PFSK-1 (cell line): ENCODE measurements around the gene ARHGAP27.

Source experiments
- FOXP2 ChIP-seq: optimal IDR thresholded peaks from 2 replicates; pipeline ENCODE3; 2011; ENCODE audit warnings: borderline replicate concordance, control low read depth, inconsistent platforms; ENCODE audit not compliant: insufficient read depth; ENCODE audit errors: extremely low read length, extremely low read depth
- POLR2AphosphoS5 ChIP-seq: IDR thresholded peaks from 2 replicates; pipeline ENCODE4 v1.6.1; 2012; ENCODE audit warnings: low read depth, mild to moderate bottlenecking, control low read depth, low read length, moderate library complexity
- SIN3A ChIP-seq: IDR thresholded peaks from 2 replicates; pipeline ENCODE4 v1.6.1; 2012; ENCODE audit warnings: mild to moderate bottlenecking, low read length, moderate library complexity, borderline replicate concordance; ENCODE audit not compliant: insufficient read depth
- TAF1 ChIP-seq: IDR thresholded peaks from 2 replicates; pipeline ENCODE4 v1.6.1; 2012; ENCODE audit warnings: low read length, control low read depth, borderline replicate concordance; ENCODE audit not compliant: insufficient read depth
- TF ChIP-seq, protein P1 (sequence below), 2 experiments: IDR thresholded peaks; 2 replicates each; pipeline versions ENCODE4 v1.6.1 to v1.8.0; 2011 to 2012; ENCODE audit warnings: low read depth in 2 of 2, low read length in 2 of 2, control low read depth in 1 of 2, inconsistent platforms in 1 of 2, mild to moderate bottlenecking in 1 of 2, moderate library complexity in 1 of 2; ENCODE audit not compliant: insufficient read depth in 1 of 2

DNA sequence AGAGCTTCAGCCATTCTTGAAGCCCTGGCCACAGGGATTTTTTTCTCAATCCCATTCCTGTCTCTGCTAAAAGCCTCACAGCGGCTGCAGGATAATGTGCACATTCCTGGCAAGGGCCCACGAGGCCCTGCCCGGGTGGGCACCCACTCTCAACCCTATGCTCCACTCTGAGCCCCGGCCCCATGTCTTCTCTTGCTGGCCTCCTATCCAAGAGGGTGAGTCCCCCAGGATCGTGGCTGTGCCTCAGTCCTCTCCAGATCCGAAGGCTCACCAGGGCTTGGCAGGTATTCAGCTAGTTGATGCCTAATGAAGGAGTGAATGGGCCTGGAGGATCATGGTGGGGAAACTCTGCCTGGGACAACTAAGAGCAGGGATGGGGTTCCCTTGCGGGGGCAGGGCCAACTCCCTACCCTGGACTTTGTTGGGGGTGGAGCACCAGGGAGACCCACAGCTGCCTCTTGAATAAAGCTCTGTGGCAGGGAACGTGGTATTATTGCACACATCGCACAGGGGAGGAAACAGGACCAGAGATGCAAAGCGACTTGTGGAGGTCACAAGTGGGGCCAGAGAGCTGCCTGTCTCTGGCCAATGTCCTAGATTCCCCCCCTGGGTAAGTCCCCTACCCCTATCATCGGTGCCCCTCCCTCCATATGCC, 5.4 kb downstream of the ARHGAP27 start:
- TF ChIP-seq SIN3A (no peak), TAF1 (no peak), POLR2AphosphoS5 (no peak), FOXP2 (no peak)
- TF ChIP-seq, protein P1, sequence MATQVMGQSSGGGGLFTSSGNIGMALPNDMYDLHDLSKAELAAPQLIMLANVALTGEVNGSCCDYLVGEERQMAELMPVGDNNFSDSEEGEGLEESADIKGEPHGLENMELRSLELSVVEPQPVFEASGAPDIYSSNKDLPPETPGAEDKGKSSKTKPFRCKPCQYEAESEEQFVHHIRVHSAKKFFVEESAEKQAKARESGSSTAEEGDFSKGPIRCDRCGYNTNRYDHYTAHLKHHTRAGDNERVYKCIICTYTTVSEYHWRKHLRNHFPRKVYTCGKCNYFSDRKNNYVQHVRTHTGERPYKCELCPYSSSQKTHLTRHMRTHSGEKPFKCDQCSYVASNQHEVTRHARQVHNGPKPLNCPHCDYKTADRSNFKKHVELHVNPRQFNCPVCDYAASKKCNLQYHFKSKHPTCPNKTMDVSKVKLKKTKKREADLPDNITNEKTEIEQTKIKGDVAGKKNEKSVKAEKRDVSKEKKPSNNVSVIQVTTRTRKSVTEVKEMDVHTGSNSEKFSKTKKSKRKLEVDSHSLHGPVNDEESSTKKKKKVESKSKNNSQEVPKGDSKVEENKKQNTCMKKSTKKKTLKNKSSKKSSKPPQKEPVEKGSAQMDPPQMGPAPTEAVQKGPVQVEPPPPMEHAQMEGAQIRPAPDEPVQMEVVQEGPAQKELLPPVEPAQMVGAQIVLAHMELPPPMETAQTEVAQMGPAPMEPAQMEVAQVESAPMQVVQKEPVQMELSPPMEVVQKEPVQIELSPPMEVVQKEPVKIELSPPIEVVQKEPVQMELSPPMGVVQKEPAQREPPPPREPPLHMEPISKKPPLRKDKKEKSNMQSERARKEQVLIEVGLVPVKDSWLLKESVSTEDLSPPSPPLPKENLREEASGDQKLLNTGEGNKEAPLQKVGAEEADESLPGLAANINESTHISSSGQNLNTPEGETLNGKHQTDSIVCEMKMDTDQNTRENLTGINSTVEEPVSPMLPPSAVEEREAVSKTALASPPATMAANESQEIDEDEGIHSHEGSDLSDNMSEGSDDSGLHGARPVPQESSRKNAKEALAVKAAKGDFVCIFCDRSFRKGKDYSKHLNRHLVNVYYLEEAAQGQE (IDR thresholded peaks at IDR 0.05; ENCODE audit: insufficient read depth in 1 of 2, low read depth in 2 of 2, low read length in 2 of 2): no peak
